Left lung (tissue), 10 donors: Measurements from ENCODE around the gene USP6. TPM values are rescaled to one million over a fixed set of nuclear protein-coding genes. Genes with fewer than 3 reads are reported as not detected.
"Not testable (repeated sequence)": the region's sequence is repeated elsewhere in the genome, so short reads cannot be mapped to it uniquely, and the experiment has no call there.

Source experiments
- ATAC-seq: fragments of 200-7000 bp; cut with Tn5 transposase; one replicate; pipeline ENCODE4 v1.9.1; 2020; ENCODE audit warnings: moderate library complexity
- DNase-seq, 4 donors: peaks; one replicate each; pipeline ENCODE4 v3.0.0-alpha.2; 2013 to 2020
- H3K27ac ChIP-seq, 2 donors: fragments of 200-600 bp; sonication (generic) in 1 of 2; one replicate each; pipeline versions ENCODE4 v1.5.0 to v1.8.0; 2020 to 2021
- H3K27me3 ChIP-seq, 2 donors: fragments of 200-600 bp; sonication (generic) in 1 of 2; one replicate each; pipeline versions ENCODE4 v1.5.0 to v1.8.0; 2020 to 2021
- H3K36me3 ChIP-seq, 2 donors: fragments of 200-600 bp; sonication (generic) in 1 of 2; one replicate each; pipeline versions ENCODE4 v1.5.0 to v1.8.0; 2020 to 2021
- H3K4me1 ChIP-seq, 2 donors: fragments of 200-600 bp; one replicate each; pipeline ENCODE4 v1.8.0; 2021
- H3K4me3 ChIP-seq, 2 donors: fragments of 200-600 bp; sonication (generic) in 1 of 2; one replicate each; pipeline versions ENCODE4 v1.5.0 to v1.8.0; 2020 to 2021; ENCODE audit warnings: mild to moderate bottlenecking in 1 of 2
- H3K9me3 ChIP-seq, 2 donors: fragments of 200-600 bp; sonication (generic) in 1 of 2; one replicate each; pipeline versions ENCODE4 v1.5.0 to v1.8.0; 2020 to 2021
- intact Hi-C, 2 donors: fragments of 100-400 bp; cut with DNase I; formaldehyde crosslinking; loops; one replicate each; pipeline versions ENCODE4 v1.11.2 to v1.14.2; 2022
- polyA plus RNA-seq, 6 donors: library from polyadenylated mRNA; unstranded; fragments of 120-200 nt; gene quantifications; one replicate each; pipeline ENCODE4 v1.2.1, GENCODE V29; 2013; ENCODE audit not compliant: insufficient read length in 6 of 6
- total RNA-seq, 2 donors: library from RNA; stranded (reverse); fragmentation: NEBNext Ultra II Directional; extraction: Animal tissue kit (Norgen Biotek cat#: 25700); gene quantifications; one replicate each; pipeline ENCODE4 v1.2.1, GENCODE V29; 2021
- TF ChIP-seq, protein P1 (sequence below), 2 donors: fragments of 200-600 bp; sonication (generic) in 1 of 2; IDR thresholded peaks; one replicate each; pipeline versions ENCODE4 v1.5.0 to v1.8.0; 2021; ENCODE audit warnings: antibody characterized with exemption in 2 of 2
- donor health status: DM: no; HTN: yes; CAD: no.
- donor health status: DM: no; HTN: no; CAD: no.

USP6 gene
- total and polyA plus RNA-seq, 8 donors = 0.15 to 16.5 (median 5.8) TPM

DNA sequence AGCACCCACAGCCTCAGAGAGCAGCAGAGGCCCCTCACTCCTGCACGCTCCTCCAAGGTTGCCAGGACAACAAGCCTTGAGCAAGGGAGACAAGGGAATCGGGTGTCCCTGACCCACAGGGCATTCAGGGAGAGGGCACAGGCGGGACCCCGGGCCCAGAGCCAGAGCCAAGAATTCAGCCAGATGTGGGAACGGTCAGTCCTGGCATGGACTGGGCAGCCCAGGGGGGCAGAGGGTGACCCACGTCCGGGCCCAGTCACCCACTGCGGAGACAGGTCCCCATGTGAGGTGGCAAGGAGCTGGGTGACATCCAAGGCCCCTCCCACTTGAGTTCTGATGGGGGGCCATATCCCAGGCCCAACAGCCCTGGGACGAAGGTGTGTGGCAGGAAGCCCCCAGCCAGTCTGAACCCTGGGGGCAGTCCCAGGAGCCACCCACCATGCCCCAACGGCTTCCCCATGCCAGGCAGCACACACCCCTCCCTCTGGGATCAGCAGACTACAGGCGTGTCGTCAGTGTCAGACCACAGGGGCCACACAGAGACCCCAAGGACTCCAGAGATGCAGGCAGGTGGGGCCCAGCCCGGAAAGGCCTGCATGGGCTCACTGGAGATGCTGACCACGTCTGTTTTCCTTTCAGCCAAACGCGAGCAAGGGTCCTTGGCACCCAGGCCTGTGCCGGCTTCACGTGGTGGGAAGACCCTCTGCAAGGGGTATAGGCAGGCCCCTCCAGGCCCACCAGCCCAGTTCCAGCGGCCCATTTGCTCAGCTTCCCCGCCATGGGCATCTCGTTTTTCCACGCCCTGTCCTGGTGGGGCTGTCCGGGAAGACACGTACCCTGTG lies 23.0 kb downstream of the USP6 start:
- Histone ChIP-seq H3K27me3 (no peaks in the 10 kb centered on the region), H3K4me3 (no peak overlapping the region), H3K36me3 (no peaks in the 10 kb centered on the region), H3K9me3 (no peaks in the 10 kb centered on the region), H3K4me1 (no peaks in the 10 kb centered on the region), H3K27ac (no peak overlapping the region)
- no peak for DNase-seq
- TF ChIP-seq, protein P1, sequence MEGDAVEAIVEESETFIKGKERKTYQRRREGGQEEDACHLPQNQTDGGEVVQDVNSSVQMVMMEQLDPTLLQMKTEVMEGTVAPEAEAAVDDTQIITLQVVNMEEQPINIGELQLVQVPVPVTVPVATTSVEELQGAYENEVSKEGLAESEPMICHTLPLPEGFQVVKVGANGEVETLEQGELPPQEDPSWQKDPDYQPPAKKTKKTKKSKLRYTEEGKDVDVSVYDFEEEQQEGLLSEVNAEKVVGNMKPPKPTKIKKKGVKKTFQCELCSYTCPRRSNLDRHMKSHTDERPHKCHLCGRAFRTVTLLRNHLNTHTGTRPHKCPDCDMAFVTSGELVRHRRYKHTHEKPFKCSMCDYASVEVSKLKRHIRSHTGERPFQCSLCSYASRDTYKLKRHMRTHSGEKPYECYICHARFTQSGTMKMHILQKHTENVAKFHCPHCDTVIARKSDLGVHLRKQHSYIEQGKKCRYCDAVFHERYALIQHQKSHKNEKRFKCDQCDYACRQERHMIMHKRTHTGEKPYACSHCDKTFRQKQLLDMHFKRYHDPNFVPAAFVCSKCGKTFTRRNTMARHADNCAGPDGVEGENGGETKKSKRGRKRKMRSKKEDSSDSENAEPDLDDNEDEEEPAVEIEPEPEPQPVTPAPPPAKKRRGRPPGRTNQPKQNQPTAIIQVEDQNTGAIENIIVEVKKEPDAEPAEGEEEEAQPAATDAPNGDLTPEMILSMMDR (IDR thresholded peaks at IDR 0.05) = no peak
- no peak for ATAC-seq
- intact Hi-C loops = no loop called here

- ATAC-seq (no peak), DNase-seq (no peak)
- no peak overlapping the region for H3K4me3 ChIP-seq
- no peaks in the 10 kb centered on the region for H3K4me1 ChIP-seq
- H3K36me3 ChIP-seq = no peaks in the 10 kb centered on the region
- TF ChIP-seq, protein P1 (IDR thresholded peaks at IDR 0.05) = no peak
- no peak overlapping the region for H3K27ac ChIP-seq
- H3K27me3 ChIP-seq = no peaks in the 10 kb centered on the region
- intact Hi-C loops = no loop called here
- no peaks in the 10 kb centered on the region for H3K9me3 ChIP-seq
Observed at GRCh38 chr17:5139458-5139732, 23.6 kb downstream of the USP6 start.

GRCh38 chr17:5142877-5143276 lies 27.0 kb downstream of the USP6 start:
- H3K27ac ChIP-seq, H3K9me3 ChIP-seq, H3K4me1 ChIP-seq, H3K36me3 ChIP-seq, ATAC-seq, DNase-seq, H3K27me3 ChIP-seq, intact Hi-C loops, H3K4me3 ChIP-seq: not testable (repeated sequence)

DNA sequence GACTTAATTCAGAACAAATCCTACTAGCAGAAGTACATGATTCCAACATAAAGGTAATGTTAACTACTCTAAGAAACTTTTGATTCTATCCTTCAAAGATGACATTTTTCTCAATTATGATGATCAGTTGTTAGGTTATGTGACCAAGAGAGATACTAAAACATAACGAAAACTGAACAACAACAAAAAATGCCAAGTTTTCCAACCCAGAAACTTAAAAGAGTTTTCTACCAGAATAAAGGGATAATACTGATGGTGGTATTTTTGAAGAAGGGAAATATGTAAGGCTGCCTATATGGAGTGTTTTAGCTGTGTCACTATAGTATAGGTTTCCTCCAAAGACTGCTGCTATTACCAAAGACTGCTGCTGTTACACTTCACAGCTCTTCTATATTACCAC lies 30.3 kb downstream of the USP6 start:
- H3K36me3 ChIP-seq, H3K9me3 ChIP-seq, H3K27me3 ChIP-seq, ATAC-seq, DNase-seq, H3K27ac ChIP-seq, H3K4me1 ChIP-seq, intact Hi-C loops, H3K4me3 ChIP-seq: not testable (repeated sequence)

DNA sequence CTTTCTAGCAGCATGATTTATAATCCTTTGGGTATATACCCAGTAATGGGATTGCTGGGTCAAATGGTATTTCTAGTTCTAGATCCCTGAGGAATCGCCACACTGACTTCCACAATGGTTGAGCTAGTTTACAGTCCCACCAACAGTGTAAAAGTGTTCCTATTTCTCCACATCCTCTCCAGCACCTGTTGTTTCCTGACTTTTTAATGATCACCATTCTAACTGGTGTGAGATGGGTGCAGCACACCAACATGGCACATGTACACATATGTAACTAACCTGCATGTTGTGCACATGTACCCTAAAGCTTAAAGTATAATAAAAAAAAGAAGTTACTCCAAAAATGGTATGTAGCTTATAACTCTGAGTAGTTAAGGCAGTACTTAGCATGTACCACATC lies 44.9 kb downstream of the USP6 start:
- H3K36me3 ChIP-seq, DNase-seq, intact Hi-C loops, ATAC-seq, H3K27me3 ChIP-seq, H3K9me3 ChIP-seq, H3K4me3 ChIP-seq, H3K27ac ChIP-seq, H3K4me1 ChIP-seq: not testable (repeated sequence)

DNA sequence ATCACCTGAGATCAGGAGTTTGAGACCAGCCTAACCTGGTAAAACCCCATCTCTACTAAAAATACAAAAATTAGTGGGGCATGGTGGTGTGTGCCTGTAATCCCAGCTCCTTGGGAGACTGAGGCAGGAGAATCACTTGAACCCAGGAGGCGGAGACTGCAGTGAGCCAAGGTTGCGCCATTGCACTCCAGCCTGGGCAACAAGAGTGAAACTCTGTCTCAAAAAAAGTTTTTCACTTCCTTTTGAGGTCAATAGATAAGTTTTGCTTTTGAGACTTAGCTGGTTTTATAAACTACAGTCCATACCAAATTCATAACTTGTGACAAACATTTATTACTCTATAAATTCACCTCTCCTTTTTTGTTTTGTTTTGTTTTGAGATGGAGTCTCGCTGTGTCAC lies 46.0 kb downstream of the USP6 start:
- DNase-seq, H3K36me3 ChIP-seq, H3K27ac ChIP-seq, H3K4me3 ChIP-seq, H3K9me3 ChIP-seq, ATAC-seq, H3K4me1 ChIP-seq, H3K27me3 ChIP-seq, intact Hi-C loops: not testable (repeated sequence)

DNA sequence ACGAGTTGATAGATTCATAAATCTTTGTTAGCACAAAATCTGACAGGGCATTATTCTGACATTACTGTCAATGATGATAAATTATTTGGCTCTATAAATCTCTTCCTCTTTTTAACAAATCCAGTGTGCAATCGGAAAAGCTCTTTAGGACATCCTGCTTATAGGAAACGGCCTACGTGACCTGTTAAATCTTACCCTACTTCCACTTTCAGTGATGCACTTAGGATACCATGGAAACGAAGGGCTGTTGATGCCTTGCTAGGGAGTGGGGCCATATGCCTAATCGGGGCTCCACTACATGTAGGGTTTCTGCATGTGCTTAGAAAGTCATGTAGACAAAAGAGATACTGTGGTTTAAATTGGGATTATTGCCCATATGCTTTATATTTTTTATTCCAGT lies 48.6 kb downstream of the USP6 start:
- TF ChIP-seq, protein P1 (IDR thresholded peaks at IDR 0.05) = no peak
- Histone ChIP-seq H3K27ac (no peak overlapping the region), H3K4me1 (peaks cover 0 to 7% of the 10 kb centered on the region in 2 donors), H3K4me3 (no peak overlapping the region), H3K27me3 (no peaks in the 10 kb centered on the region), H3K36me3 (no peaks in the 10 kb centered on the region), H3K9me3 (no peaks in the 10 kb centered on the region)
- intact Hi-C loops = no loop called here
- ATAC-seq = no peak
- peak in 1 of 4 donors; percentile 1 for DNase-seq

DNA sequence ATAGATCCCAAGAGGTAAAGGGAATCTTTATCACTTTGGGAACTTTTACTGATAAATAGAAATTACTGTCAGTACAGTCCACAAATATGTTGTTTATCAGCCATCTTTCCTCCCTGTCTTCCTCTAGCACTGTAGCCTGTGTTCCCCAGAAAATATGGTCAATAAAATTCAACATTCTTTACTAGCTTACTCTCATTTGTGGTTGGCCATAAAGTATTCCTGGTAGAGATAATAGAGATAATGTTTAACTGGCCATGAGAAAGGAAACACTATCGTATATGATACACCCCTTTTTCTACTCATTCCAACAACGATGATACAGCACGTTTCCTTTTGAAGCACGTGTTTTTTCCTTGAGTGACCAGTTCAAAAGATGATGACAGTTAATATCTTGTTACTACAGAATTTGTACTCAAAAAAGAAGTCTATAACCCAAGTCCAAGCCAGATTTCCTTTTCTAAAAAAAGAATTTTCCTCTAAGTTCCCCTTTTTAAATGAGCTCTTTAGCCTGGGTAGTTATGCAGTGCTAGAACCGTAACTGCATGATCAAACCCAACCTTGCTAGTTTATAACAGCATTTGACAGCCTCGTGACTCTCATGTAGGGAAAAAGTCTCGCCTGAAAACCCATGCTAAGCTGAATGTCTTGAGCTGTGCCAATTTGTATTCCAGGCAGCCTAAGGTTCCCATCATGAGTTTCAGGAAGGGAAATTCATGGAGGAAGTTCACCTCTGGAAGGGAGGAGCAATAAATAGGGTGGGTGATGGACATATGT lies 50.1 kb downstream of the USP6 start:
- ATAC-seq, H3K4me3 ChIP-seq, H3K9me3 ChIP-seq, DNase-seq, H3K36me3 ChIP-seq, intact Hi-C loops, H3K4me1 ChIP-seq, H3K27me3 ChIP-seq: not testable (repeated sequence)
- peak overlapping the region in 1 of 2 donors; percentile 70 for H3K27ac ChIP-seq

DNA sequence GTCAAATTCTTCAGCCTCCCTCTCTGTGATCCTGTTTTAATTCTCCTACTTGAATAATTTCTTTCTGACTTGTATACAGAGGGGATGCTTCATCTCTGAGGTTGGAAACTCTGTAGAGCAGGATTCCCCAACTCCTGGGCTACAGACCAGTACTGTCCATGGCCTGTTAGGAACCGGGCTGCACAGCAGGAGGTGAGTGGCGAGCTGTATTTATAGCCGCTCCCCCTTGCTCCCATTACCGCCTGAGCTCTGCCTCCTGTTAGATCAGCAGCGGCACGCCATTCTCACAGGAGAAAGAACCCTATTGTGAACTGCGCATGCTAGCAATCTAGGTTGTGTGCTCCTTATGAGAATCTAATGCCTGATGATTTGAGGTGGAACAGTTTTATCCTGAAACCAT lies 59.2 kb downstream of the USP6 start:
- H3K27ac ChIP-seq, DNase-seq, H3K27me3 ChIP-seq, H3K4me1 ChIP-seq, ATAC-seq, H3K4me3 ChIP-seq, intact Hi-C loops: not testable (repeated sequence)
- peaks cover 0 to 25% of the 10 kb centered on the region in 2 donors for H3K36me3 ChIP-seq
- H3K9me3 ChIP-seq = peaks cover 8 to 73% of the 10 kb centered on the region in 2 donors
